HG02588 (cell line): ENCODE results near the gene GAPT.

Source experiments
- ATAC-seq: cut with Tn5 transposase; IDR thresholded peaks from one replicate; pipeline ENCODE4 v1.9.1; 2021; ENCODE audit warnings: mild to moderate bottlenecking, moderate library complexity; ENCODE audit not compliant: unreplicated experiment

GAPT gene

DNA sequence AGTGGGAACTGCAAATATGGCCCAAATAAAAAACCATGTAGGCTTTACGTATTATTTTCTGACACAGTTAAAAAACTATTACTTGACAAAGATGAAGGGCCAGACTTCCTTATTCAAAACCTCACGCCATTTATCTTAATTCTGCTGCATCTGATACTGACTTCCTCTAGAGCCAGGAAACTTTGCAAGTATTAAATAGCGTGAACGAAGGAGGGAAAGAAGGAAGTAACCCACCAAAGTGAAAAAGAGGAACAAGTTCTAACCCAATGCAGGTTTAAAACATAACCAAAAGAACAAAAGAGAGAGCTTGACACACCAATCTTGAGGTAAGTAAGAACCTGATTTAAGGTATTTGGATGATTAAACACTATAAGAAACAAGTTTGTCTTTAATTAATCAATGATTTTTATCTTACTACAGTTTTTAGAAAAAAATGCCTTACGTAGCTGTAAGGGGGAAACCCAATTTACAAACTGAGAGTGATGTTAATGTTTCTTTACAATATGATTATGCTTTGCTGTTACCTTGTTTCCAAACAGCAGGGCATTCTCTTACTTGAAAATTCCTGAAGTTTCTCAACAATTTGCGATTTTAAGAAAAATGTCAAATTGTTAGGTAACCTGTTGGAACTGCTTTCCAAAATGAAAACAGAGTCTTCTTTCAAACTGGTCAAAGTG is at the start of gene GAPT:
TSS of gene GAPT (plus strand) at position 220 of the 677 bp plus-strand sequence. CDS start 3,102 bp downstream, outside the sequence.
- peak; percentile 76 for ATAC-seq

DNA sequence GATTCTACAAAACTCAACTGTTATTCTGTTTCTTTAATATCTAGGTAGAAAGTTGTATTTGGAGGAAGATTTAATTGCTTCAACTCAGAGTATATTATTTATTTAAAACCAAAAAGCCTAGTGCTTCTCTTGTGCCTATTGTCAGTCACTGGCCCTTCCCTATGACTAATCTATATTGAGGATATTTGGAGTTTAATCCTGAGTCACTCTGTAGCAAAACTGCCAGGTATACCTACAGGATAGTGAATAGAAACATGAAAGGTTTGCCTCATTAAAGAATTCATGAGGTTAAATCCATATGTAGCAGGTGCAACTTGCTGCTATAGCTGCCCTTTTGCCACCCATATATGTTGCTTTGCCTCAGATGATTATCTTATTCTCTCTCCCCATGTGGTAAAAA is 46.4 kb upstream of the GAPT start:
- ATAC-seq, result no peak

DNA sequence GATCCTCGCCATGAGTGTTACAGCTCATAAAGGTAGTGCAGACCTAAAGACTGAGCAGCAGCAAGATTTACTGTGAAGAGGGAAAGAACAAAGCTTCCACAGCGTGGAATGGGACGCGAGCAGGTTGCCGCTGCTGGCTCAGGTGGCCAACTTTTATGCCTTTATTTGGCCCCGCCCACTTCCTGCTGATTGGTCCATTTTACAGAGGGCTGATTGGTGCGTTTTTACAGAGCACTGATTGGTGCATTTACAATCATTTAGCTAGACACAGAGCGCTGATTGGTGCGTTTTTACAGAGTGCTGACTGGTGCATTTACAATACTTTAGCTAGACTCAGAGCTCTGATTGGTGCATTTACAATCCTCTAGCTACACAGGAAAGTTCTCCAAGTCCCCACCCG is 45.2 kb upstream of the GAPT start:
- no peak for ATAC-seq

DNA sequence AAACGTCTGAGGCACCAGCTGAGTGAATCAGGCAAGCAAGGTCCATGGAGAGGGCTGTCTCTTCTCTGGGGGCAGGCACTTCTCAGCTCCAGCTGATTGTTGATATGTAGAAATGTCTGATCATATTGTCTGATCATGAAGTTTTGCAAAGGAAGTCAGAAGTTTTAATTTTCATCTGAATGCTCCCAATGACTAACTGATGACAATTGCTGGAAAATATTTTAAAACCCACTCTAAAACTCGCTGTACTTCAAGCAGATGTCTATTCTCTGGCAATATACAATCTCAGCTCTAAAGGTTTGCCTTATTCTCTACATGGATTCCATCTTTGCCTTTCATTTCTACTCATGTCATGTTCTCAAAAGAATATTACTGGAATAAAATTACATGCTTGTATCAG is 44.0 kb upstream of the GAPT start:
- ATAC-seq, result no peak

DNA sequence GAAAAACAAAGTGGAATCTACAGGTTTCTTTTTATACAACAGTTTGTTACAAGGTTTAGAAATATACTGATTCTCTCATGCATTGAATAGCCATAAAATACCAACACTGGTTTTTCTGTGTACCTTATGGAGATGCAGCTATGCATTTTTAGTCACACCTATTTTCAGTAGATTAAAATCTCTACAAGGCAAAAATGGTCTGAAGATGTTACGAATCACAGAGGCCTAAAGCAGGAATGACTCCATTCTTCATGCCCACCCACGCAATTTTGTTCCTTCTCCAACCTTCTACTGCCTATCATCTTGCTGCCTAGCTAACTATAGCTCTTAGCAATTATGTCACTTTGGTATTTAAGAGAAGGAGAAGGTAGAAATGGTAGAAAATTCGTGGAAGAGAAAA is 41.2 kb upstream of the GAPT start:
- no peak for ATAC-seq

DNA sequence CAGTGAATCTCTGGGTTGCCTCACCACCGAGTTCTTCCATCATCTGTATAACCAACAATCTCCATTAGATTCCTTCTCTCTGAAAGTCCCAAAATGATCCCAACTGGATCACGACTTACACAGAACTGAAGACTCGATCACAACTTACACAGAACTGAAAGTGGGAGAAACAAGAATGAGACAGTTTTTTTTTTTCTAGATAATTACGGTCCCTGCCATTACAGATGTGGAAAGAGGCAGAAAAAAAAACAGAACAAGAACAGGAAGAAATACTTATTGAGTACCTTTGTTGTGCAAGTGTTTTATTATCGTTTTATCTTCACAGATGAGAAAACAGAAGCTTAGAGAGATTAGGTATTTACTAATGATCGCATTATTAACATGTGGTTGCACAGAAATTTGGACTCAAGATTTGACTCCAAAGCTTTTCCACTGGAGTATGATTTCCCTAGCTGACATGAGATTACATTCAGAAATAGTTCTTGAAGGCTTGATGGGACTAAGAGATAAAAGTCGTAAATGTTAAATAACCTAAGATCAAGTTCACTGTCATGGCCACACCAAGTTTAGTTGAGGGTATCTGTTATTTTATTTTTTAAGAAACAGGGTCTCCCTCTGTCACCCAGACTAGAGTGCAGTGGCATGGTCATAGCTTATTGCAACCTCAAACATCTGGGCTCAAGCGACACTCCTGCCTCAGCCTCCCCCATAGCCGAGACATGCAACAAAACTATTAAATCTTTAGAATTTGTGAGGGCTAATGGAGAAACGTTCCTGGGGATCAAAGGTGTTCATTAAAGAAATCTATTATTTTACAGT is 40.2 kb upstream of the GAPT start:
- ATAC-seq, result no peak

DNA sequence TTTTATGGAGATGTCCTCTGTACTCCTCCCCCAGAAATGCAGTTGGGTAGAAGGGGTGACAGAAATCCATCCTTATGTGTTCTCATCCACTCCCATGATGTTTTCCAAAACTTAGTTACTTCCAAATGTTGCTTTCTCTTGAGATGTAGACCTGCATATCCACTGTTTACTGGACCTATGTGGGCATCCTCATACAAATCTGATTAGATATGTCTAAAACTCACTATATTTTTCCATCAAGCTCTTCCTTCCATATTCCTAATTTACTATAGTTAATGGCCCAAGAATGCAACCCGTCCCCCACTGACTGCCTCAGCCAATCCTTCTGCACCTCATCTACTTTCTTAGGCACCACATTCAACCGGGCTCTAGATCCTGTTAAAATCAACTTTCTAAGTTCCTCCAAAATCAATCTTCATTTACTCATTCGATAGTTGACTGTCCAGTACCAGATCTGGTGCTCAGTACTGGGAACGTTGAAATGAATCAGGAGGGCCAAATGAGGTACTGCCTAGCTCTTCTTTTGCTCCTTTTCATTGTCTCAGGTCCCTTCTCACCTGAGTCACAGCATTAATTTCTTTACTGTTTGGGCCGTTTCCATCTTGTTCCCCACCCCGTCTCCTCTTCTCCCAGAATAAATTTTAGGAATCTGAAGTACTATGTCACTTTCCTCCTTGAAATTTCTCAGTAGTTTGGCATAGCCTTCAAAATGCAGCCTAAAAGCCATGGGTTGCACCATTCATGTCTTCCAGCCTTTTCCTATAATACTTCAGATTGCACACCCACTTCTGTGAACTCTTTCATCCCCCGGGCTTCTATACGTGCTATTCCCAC is 39.3 kb upstream of the GAPT start:
- ATAC-seq, result no peak

DNA sequence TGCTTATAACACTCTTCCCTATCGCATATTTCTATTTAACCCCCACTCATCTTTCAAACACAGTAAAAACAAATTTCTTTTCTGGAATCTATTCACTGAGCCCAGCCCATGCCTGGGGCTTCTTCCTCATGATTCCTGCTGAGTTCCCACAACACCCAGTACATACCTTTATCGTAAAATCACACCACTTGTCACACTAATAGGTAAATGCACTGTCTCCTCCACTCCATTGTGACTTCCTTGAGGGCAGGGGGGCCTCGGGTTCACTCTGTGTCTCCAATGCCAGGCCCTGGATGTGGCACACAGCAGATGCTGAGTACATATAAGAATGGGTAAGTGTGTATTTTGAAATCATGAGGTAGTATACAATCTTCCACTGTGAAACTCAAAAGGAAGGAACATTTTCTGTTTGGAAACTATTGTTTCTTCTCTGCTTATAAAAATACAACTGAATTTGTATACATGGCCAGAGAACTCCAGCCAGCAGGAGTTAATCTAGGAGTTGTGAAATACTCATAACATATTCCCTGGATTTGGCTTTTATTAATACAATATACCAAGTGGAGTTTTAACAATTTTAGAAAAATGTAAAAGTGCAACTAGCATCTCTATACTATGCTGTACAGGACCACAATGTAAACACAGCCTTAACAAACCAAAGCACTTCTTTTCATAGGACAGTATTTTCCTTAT is 38.5 kb upstream of the GAPT start:
- ATAC-seq, result no peak

DNA sequence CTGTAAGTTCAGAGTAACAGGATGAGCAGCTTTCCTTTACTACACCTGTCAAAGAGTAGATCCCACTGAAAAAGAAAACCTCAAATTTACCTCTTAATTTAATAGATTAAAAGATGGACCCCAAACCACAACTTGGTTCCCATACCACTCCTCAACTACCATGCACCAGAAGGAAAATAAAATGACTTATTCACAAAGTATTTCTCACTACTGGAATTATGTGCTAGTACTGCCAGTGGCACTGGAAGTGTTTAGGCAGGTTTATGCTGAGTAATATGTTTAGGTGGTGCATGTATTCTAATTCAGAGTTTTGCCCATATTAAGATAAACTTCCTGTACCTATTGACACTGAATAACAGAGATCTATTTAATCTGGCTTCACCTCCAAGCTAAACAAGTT is 37.9 kb upstream of the GAPT start:
- ATAC-seq, result no peak

DNA sequence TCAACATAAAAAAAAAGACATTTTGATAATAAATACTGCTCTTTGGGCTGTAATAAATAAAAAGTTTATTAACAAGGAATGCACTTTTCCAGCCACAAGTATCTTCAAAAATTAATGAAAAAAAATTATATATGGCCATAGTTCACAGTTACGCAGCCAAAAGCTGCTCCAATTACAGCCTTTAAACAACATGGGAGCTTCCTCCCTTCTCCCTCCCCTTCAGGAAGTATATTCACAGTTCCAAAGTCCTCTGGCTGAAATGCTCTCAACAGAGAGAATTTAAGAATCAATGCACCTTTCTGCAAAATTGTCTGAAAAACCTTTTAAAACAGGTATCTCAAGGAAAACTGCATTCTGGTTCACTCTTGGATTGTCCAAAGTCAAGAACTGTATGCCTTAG is 37.2 kb upstream of the GAPT start:
- no peak for ATAC-seq

DNA sequence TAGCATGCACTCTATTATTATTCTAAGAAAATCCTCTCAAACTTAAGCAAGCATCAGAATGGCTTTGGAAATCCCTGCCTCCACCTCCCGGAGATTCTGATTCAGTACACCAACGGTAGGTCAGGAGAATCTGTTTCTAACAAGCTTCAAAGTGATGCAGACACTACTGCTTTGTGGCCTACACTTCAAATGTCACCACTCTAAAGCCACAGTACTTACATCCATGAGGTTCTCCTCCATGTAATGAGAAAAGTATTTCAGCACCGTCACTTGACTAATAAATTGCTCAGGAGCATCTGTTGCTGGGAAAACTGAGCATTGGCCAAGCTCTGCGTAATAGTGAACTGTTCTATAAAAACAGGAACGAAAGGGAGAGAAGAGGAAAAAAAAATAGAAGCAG is 36.2 kb upstream of the GAPT start:
- no peak for ATAC-seq

DNA sequence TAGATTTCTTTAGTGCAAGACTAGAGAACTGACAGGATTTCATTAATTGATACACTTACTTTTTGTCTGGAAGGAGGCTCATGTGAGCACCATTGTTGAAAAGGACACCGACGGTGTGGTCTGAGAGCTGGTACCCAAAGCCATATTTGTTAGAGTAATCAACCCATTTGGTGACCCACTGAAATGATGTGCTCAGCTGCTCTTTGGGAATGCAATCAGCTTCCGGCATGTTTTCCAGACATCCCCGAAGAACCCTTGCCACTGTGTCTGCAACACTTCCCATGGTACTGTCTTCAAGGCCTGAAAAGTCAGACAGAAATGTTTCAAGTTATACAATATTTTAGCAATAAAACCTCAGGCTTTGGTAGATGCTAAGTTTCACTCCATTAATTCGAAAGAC is 35.8 kb upstream of the GAPT start:
- ATAC-seq, result no peak

DNA sequence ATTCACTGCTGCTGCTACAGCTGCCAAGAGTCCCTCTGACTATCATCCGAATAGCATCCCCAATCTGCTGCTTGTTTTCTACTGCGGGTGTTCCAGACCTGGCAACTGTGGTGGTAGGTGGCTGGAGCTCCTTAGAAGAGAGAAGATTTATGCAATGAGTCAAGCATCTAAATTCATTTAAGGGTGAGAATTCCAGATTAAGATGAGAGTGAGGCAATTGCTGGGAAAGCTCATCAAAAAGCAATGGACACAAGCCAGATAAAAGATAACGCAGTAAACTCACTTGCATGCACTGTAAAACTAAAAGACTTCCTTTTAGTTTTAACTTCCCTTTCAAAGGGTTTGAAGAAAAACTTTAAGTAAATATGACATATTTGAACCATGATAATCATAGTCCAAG is 35.2 kb upstream of the GAPT start:
- no peak for ATAC-seq

DNA sequence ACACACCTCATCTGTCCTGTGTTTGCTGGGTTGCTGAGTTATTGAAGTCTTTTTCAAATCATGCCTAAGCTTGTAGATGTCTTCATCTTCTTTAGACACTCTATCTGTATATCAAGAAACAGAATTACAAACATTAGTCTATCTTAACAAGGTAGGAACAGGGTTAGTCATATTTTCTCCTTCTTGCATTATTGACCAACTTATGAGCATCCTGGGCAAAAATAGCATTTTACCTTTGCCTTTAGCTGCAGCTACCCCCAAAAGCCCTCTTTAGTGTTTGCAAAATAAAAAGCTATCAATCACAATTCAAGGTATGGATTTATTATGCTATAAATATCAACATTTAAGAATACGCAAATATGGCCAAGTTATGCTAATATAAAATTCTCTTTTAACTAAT is 34.7 kb upstream of the GAPT start:
- ATAC-seq, result no peak

DNA sequence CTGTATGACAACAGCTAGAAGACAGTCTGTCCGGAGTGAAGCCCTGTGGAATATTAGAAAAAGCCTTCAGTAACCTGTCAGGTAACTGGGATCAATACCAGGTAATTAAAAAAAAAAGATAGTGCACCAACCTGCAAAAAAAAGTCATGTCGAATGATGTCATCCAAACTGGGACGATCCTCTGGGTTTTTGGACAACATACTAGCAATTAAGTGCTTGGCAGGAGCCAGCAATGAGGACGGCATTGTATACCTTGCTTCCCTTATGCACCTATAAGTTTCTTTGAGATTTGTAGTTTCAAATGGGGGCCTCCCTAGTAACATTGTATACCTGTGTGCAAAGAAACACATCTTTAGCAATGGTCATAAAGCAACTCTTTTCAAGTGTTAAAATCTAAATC is 34.2 kb upstream of the GAPT start:
- no peak for ATAC-seq

DNA sequence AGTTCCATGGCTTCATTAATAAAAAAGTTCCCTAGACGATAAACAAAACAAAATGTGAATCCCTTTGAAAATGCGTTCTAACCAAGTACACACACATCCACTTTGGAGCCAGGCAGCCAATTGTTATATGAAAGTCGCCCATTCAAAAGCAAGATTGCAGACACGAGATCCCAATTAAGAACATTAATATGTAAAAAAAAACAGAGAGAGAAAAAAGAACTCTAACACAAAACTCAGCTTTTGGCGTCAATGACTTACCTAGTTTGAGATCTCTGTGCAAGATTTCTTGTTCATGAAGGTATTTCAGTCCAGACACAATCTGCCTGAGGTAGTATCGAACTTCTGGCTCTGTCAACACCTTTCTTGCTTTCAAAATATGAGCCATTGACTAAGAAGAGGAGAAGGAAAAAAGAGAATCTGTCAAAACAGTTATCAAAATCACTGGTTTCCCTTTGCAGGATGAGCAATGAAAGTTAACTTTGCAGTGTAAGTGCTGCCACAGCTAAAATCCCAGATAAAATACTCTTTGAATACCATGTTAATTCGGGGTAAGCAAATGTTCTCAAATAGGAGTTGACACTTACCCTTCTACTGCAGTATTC is 33.0 kb upstream of the GAPT start:
- no peak for ATAC-seq

DNA sequence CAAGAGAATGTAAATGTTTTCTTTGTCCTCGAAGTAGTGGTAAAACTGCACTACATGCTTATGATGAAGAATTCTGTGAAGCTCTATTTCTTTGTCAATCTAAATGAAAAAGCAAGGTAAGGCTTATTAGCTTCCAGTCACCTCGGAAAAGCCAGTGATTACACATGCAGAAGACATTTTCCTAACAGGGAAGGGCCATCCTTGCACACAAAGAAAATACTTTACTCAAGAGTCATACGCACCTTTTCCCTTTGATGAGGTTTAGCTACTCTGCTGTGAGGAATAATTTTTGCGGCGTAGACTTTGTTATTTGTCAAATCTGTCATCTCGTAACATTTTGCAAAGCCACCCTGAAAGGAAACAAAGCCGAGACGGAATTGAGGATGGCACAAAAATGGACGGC is 32.5 kb upstream of the GAPT start:
- ATAC-seq, result no peak

DNA sequence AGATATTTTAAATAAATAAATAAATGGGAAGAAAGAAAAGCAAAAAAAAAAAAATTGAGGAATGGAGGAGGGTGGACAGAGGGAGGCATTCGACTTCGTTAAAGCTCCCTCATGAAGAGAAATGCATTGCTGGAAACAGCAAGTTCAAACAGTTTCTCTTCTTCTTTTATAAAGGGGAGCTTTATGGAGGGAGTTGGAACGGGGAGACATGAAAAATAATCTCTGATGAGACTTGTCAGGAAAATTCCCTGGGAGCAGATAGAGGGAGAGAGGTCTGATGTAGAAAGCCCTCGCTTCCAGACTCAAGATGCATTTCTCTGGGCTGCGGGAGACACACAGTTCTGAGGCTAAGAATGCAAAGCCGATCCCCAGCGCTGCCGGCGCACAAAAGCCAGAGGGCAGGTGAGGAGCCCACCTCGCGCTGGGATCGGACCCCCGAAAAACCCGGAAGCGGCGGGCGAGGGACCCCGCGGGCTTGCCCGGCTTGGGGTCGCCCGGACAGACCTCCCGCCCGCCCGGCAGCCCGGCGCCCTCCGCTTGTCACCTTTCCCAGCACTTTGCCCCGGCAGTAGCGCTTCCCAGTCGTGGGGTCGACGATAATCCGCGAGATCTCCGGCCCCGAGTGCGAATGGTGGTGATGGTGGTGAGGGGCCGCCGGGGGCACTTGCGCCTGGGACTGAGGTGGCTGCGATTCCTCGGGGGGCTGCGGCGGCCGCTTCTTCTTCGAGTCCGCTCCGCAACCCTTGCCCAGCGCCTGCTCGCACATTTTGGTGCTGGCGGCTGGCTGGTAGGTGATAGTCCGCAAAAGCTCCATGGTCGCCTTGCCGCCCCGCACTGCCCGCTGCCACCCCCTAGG is 31.9 kb upstream of the GAPT start:
- peak; percentile 1 for ATAC-seq

DNA sequence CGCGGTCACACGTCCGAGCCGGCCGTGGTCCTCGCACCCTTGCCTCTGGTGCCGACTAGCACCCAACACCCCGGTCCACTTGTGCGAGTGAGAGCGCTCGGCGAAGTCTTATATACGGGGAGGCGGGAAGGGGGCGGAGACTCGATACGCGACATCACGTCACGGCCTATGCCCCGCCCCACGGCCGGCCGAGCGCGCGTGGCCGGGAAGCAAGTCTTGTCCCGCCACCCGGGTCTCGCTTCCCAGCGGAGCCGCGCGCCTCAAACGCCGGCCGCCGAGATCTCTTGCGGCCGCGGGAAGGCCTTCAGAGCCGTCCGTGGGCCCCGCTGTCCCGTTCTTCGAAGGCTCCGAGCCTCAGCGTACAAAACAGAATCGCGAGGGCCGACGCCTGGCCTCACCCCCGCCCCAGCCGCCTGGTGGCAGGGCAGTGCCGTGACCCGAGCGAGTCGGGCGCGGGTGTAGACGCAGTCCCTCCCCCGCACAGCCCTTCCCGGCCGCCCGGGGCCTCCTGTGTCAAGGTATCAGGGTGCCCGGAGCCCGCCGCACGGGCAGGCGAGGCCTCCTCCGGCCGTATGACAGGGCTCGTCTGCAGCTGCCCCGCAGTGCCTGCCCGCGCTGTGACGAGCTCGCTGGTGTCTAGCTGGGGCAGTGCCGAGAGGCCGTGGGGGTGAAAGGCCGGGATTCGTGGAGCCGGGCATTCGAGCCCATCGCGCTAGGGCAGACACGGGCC is 31.1 kb upstream of the GAPT start, which contains the start of gene PLK2:
TSS of gene PLK2 (minus strand) at position 85 of the 730 bp plus-strand sequence. CDS start 127 bp downstream, outside the sequence.
- ATAC-seq, result peak; percentile 77
